HG02798 (cell line): Measurements from ENCODE around the gene TLNRD1.

Experiments used
- ATAC-seq: cut with Tn5 transposase; IDR thresholded peaks from one replicate; pipeline ENCODE4 v1.9.1; 2021; ENCODE audit warnings: mild to moderate bottlenecking; ENCODE audit not compliant: unreplicated experiment, poor library complexity

Gene TLNRD1

GRCh38 chr15:81050805-81051204, 50.1 kb downstream of the TLNRD1 start:
- no peak for ATAC-seq

DNA sequence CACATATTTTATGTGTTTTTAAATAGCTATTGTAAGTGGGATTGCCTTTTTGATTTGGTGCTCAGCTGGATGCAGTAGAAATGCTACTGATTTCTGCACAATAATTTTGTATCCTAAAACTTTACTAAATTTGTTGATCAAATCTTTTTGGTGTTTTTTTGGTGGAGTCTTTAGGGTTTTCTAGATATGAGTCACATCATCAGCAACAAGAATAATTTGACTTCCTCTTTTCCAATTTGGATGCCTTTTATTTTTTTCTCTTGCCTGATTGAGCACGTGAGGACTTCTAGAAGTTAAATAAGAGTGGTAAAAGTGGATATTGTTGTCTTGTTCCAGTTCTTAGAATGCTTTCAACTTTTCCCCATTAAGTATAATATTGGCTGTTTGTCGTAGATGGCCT, 51.3 kb downstream of the TLNRD1 start:
- ATAC-seq: no peak

- ATAC-seq: no peak
Observed at GRCh38 chr15:81053621-81054020, 52.9 kb downstream of the TLNRD1 start.

GRCh38 chr15:81054236-81054635, 53.5 kb downstream of the TLNRD1 start:
- no peak for ATAC-seq
